ENCODE results near the gene MLLT6. TPM values are rescaled to one million over a fixed set of nuclear protein-coding genes. Genes with fewer than 3 reads are reported as not detected.

The MLLT6 gene
- total and polyA plus RNA-seq, 10 of the 15 experiments (the other 5 are each of a cell fraction or from before 2014, with no cell fraction given): 4.8 to 105 (median 36.3) TPM

- TF ChIP-seq ESRRA (IDR thresholded peaks at IDR 0.05; ENCODE audit: low read length) (peak; percentile 27; the same call in 1 of the 2 replicates), ZZZ3 (IDR thresholded peaks at IDR 0.05; ENCODE audit: control insufficient read depth, insufficient read length, low read depth) (no peak), ZSCAN29 (IDR thresholded peaks at IDR 0.05) (no peak), NR2F1 (conservative IDR thresholded peaks at IDR 0.05) (no peak), MYB (IDR thresholded peaks at IDR 0.05; ENCODE audit: borderline replicate concordance, low read depth, low read length) (no peak), RUNX3 (IDR thresholded peaks at IDR 0.05; ENCODE audit: low read length) (peak; percentile 67), MXI1 (IDR thresholded peaks at IDR 0.05; ENCODE audit: low read depth, low read length) (peak; percentile 97), HDGF (IDR thresholded peaks at IDR 0.05) (peak; percentile 70; the same call in 1 of the 2 replicates), SPI1 (IDR thresholded peaks at IDR 0.05; ENCODE audit: borderline replicate concordance, insufficient read depth, low read depth, low read length) (peak; percentile 100)
- TF ChIP-seq, protein P1, sequence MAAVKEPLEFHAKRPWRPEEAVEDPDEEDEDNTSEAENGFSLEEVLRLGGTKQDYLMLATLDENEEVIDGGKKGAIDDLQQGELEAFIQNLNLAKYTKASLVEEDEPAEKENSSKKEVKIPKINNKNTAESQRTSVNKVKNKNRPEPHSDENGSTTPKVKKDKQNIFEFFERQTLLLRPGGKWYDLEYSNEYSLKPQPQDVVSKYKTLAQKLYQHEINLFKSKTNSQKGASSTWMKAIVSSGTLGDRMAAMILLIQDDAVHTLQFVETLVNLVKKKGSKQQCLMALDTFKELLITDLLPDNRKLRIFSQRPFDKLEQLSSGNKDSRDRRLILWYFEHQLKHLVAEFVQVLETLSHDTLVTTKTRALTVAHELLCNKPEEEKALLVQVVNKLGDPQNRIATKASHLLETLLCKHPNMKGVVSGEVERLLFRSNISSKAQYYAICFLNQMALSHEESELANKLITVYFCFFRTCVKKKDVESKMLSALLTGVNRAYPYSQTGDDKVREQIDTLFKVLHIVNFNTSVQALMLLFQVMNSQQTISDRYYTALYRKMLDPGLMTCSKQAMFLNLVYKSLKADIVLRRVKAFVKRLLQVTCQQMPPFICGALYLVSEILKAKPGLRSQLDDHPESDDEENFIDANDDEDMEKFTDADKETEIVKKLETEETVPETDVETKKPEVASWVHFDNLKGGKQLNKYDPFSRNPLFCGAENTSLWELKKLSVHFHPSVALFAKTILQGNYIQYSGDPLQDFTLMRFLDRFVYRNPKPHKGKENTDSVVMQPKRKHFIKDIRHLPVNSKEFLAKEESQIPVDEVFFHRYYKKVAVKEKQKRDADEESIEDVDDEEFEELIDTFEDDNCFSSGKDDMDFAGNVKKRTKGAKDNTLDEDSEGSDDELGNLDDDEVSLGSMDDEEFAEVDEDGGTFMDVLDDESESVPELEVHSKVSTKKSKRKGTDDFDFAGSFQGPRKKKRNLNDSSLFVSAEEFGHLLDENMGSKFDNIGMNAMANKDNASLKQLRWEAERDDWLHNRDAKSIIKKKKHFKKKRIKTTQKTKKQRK (IDR thresholded peaks at IDR 0.05; ENCODE audit: low read depth, low read length): peak; percentile 41; the same call in 1 of the 2 replicates
- TF ChIP-seq, protein P2, sequence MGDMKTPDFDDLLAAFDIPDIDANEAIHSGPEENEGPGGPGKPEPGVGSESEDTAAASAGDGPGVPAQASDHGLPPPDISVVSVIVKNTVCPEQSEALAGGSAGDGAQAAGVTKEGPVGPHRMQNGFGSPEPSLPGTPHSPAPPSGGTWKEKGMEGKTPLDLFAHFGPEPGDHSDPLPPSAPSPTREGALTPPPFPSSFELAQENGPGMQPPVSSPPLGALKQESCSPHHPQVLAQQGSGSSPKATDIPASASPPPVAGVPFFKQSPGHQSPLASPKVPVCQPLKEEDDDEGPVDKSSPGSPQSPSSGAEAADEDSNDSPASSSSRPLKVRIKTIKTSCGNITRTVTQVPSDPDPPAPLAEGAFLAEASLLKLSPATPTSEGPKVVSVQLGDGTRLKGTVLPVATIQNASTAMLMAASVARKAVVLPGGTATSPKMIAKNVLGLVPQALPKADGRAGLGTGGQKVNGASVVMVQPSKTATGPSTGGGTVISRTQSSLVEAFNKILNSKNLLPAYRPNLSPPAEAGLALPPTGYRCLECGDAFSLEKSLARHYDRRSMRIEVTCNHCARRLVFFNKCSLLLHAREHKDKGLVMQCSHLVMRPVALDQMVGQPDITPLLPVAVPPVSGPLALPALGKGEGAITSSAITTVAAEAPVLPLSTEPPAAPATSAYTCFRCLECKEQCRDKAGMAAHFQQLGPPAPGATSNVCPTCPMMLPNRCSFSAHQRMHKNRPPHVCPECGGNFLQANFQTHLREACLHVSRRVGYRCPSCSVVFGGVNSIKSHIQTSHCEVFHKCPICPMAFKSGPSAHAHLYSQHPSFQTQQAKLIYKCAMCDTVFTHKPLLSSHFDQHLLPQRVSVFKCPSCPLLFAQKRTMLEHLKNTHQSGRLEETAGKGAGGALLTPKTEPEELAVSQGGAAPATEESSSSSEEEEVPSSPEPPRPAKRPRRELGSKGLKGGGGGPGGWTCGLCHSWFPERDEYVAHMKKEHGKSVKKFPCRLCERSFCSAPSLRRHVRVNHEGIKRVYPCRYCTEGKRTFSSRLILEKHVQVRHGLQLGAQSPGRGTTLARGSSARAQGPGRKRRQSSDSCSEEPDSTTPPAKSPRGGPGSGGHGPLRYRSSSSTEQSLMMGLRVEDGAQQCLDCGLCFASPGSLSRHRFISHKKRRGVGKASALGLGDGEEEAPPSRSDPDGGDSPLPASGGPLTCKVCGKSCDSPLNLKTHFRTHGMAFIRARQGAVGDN (IDR thresholded peaks at IDR 0.05): no peak
Observed at GRCh38 chr17:38752308-38753070, 47.4 kb downstream of the MLLT6 start, which contains the start of gene PSMB3 (continued).
